Kidney epithelial cell (primary cell): ENCODE results near the gene PARK7. TPM values are rescaled to one million over a fixed set of nuclear protein-coding genes. Genes with fewer than 3 reads are reported as not detected.

ENCODE experiments used
- DNase-seq: peaks from one replicate; pipeline ENCODE4 v3.0.0-alpha.2; 2010; ENCODE audit warnings: low read depth
- H3K27me3 ChIP-seq: 2 replicates; pipeline ENCODE4 v1.6.0; 2011; ENCODE audit warnings: low read length; ENCODE audit not compliant: control insufficient read depth, insufficient read depth
- H3K36me3 ChIP-seq: 2 replicates; pipeline ENCODE4 v1.5.1; 2011; ENCODE audit warnings: low read length; ENCODE audit not compliant: control insufficient read depth, insufficient read depth
- H3K4me3 ChIP-seq: 2 replicates; pipeline ENCODE4 v1.5.1; 2011; ENCODE audit warnings: low read depth, mild to moderate bottlenecking, control low read depth, low read length
- total RNA-seq: library from RNA; depleted of rRNA; stranded (reverse); fragments of >200 nt; gene quantifications from 2 replicates; pipeline ENCODE4 v1.2.3, GENCODE V29; 2015
- TF ChIP-seq, protein P1 (sequence below): IDR thresholded peaks from 2 replicates; pipeline ENCODE4 v1.5.1; 2011; ENCODE audit warnings: mild to moderate bottlenecking, moderate library complexity, low read length, control low read depth, inconsistent platforms; ENCODE audit not compliant: insufficient read depth, poor library complexity, severe bottlenecking

PARK7 gene
- total RNA-seq, 1 donor from 2014 or later = 228 TPM

DNA sequence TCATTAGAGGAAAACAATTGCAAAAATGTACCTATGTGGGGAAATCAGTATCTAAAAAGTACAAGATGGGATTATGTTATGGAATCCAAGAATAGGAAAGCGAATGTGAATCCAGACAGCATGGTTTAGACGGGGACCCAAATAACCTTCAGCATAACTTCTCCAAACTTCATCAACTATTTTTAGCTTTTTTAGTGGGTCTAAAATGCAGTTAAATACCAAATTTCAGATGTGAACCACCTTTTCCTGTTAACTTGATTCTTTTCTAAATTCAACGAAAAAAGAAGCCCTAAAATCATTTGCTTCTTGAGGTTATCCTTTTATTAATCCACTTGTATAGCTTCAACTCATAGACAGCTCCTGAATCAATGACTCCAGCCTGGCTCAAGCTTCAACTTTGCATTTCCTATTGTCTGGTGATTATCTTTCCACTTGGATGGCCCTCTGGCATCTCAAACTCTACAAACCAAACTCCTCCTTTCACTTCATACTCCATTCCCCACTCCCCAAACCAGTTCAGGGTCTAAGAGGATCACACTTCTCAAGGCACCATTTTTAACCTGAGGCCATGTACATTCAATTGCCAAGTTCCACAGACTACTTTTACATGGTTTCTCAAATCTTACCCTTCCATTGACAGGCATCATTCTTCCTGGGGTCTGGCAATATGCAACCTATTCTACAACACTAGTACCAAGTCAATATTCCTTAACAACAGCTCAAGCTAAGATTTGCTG is 57.1 kb downstream of the PARK7 start:
- DNase-seq = no peak
- H3K27me3 ChIP-seq = no peaks in the 10 kb centered on the region
- no peak overlapping the region for H3K4me3 ChIP-seq
- TF ChIP-seq, protein P1, sequence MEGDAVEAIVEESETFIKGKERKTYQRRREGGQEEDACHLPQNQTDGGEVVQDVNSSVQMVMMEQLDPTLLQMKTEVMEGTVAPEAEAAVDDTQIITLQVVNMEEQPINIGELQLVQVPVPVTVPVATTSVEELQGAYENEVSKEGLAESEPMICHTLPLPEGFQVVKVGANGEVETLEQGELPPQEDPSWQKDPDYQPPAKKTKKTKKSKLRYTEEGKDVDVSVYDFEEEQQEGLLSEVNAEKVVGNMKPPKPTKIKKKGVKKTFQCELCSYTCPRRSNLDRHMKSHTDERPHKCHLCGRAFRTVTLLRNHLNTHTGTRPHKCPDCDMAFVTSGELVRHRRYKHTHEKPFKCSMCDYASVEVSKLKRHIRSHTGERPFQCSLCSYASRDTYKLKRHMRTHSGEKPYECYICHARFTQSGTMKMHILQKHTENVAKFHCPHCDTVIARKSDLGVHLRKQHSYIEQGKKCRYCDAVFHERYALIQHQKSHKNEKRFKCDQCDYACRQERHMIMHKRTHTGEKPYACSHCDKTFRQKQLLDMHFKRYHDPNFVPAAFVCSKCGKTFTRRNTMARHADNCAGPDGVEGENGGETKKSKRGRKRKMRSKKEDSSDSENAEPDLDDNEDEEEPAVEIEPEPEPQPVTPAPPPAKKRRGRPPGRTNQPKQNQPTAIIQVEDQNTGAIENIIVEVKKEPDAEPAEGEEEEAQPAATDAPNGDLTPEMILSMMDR = no peak
- peaks cover 5% of the 10 kb centered on the region for H3K36me3 ChIP-seq

GRCh38 chr1:8019229-8019620 is 57.7 kb downstream of the PARK7 start:
- TF ChIP-seq, protein P1 = no peak
- no peak for DNase-seq
- Histone ChIP-seq H3K4me3 (no peak overlapping the region), H3K36me3 (no peaks in the 10 kb centered on the region), H3K27me3 (no peaks in the 10 kb centered on the region)

GRCh38 chr1:8020032-8020431 is 58.5 kb downstream of the PARK7 start:
- TF ChIP-seq, protein P1 = no peak
- no peaks in the 10 kb centered on the region for H3K27me3 ChIP-seq
- H3K4me3 ChIP-seq = no peak overlapping the region
- DNase-seq = peak; percentile 83
- no peaks in the 10 kb centered on the region for H3K36me3 ChIP-seq

GRCh38 chr1:8021676-8022266 is 60.3 kb downstream of the PARK7 start:
- TF ChIP-seq, protein P1 = no peak
- DNase-seq = no peak
- Histone ChIP-seq H3K27me3 (no peaks in the 10 kb centered on the region), H3K4me3 (no peak overlapping the region), H3K36me3 (no peaks in the 10 kb centered on the region)

GRCh38 chr1:8022395-8023286 is 61.1 kb downstream of the PARK7 start:
- TF ChIP-seq, protein P1 = no peak
- H3K36me3 ChIP-seq = no peaks in the 10 kb centered on the region
- H3K4me3 ChIP-seq = no peak overlapping the region
- H3K27me3 ChIP-seq = no peaks in the 10 kb centered on the region
- no peak for DNase-seq
